NCI-H2029 (cell line): Measurements from ENCODE around the gene CAMTA1.

Source experiments
- DNase-seq: peaks from one replicate; lab custom pipeline; 2025; lab: John Stamatoyannopoulos, UW

The CAMTA1 gene

GRCh38 chr1:7613851-7614205 lies 828.6 kb downstream of the CAMTA1 start:
- DNase-seq, result no peak

GRCh38 chr1:7614576-7615074 lies 829.4 kb downstream of the CAMTA1 start:
- DNase-seq, result no peak

- no peak for DNase-seq
Measured at GRCh38 chr1:7615138-7615537, 829.9 kb downstream of the CAMTA1 start.

- DNase-seq, result no peak
Measured at GRCh38 chr1:7616076-7616832, 831.0 kb downstream of the CAMTA1 start.

- no peak for DNase-seq
Measured at GRCh38 chr1:7616953-7617352, 831.7 kb downstream of the CAMTA1 start.

GRCh38 chr1:7617826-7618225 lies 832.6 kb downstream of the CAMTA1 start:
- no peak for DNase-seq

DNA sequence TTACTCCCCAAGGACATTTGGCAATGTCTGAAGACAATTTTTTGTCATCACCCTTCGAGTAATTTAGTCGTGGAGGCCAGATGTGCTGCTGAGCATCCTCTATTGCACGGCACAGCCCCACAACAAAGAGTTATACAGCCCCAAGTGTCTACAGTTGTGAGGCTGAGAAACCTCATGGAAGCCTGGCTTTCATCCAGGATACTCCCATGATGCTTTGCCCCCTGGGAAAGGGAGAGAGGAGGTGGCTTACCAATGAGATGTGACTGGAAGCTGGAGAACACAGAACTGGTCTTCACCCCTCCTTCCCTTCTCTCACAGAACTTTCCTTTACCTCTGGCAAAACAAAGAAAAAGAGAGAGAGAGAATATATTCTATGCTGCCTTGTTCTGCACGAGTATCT lies 834.9 kb downstream of the CAMTA1 start:
- DNase-seq, result no peak

DNA sequence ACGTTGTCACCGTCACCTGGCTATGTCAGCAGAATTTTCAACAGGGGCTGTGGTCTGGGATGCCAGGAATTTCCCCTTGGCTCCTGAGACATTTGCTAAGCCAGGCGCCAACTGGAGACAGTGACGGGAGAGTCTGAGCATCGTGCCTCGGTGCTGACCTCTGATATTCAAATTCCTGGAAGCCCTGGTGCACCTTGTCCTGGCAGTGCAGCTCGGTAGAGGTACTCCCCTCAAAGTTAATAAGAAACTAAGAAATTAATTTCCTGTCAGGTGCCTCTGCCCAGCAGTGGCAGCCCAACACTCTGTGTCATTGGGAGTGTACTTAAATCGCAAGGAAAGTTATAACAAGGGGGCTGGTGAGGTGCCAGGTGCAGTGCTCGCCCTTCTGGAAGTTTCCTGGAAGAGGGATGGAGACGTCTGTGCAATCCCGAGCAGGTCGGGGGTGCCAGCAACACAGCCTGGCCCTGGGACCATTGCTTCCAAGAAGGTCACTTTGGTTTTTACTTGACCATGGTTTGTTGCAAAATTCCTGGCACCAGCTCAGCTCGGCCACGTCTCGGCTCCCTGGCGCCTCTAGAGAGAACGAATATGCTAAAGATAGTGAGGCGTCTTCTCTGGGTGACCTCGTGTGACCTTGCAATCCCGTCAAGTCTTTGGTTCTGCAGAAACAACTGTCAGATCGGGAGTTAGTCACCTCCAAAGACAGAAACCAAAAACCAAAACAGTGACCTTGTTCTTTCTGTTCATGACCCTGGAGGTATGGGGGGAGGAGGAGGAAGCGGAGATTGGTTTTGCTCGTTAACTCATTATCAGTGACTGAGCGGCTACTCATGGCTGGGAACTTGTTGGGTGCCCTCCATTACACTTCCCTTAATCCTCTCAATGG lies 836.3 kb downstream of the CAMTA1 start:
- DNase-seq, result no peak

DNA sequence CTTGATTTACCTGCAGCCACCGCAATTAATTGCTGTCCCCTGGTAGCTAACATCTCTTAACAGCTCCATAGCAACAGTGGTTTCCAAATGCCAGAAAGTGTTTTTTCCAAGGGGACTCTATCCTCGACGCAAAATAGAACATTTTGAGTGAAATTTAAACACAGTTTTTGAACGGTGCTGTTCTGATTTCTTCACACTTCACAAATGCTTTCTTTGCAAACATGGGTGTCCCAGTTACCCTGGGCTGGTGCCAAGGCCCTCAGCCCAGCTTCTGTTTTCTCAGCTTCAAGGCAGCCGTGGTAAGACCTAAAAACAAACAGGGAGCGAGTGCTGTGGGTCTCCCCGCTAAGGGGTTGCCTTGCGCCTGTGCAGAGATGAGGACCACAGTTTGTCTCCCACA lies 838.6 kb downstream of the CAMTA1 start:
- DNase-seq, result no peak

- DNase-seq, result no peak
Measured at GRCh38 chr1:7624791-7625355, 839.6 kb downstream of the CAMTA1 start.

DNA sequence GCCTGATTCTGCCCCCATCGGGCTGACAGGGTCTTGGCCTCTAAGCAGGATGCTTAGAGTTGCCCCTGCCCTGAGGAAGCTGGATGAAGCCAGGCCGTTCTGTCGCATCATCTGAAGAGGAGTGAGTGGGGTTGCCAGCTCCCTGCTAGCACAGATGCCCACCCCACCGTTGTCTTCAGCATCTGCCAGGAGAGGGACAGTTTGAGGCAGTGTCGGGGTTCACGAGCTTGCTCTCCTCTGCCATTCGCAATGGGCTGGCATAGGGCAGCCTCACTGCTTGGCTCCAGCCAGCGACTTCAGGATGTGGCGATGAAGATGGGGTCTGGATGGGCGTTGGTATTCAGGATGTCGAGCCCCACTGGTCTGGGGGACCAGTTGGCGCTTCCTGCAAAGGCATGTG lies 840.1 kb downstream of the CAMTA1 start:
- DNase-seq, result no peak

DNA sequence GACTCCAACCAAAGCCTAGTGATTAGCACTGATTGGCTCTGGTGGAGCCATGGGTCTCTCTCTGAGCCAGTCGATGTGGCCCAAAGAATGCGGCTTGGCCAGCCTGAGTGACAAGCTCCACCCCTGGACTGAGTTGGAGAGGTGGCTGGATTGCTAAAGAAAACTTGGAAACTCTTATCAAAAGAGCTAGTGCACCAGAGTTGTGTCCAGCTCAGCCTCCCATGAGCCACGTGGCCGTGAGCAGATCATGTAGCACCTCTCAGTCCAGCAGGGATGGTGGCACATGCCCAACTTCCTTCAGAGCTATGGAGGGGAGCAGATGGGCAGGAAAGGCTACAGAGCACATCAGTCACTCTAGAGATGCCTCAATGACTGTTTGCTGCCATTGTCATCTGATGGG lies 843.0 kb downstream of the CAMTA1 start:
- DNase-seq, result no peak

DNA sequence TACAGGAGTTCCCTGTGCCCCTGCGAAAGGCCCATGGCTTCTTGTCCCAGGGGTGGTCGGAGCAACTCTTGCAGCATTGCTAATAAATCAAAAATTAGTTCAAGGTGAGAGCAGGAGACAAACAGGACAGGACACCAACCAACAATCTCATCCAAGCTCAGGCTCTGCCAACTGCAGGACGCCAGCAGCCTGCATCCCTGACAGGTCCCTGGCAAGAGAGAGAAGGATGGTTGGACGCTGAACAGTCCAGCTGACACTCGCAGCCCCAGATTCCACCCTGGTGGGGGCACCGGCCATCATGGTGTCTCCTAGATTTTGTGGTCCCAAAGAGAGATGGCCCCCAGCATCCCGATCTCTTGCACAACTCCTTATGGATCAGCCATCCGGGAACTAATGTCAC lies 843.8 kb downstream of the CAMTA1 start:
- DNase-seq, result no peak

GRCh38 chr1:7629465-7630195 lies 844.4 kb downstream of the CAMTA1 start:
- DNase-seq, result no peak

DNA sequence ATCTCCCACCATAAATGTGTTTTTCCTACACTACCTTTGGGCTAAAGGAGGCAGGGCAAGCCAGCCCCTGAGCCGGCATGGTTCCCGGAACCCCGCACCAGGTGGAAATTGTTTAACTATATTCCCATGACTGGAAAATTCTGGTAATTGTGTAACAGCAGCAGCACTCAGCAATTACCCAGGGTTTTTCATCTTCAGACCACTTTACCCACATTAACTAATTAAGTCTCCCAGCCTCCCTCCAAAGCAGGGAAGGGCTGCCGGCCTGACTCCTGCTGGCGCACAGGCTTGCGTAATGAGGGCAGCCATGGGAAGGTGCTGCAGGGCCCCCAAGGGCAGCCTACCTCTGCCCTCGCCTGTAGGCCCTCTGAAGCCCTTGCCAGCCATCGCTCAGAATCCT lies 845.1 kb downstream of the CAMTA1 start:
- no peak for DNase-seq

GRCh38 chr1:7632176-7632575 lies 846.9 kb downstream of the CAMTA1 start:
- DNase-seq, result no peak

GRCh38 chr1:7632681-7633080 lies 847.4 kb downstream of the CAMTA1 start:
- no peak for DNase-seq

DNA sequence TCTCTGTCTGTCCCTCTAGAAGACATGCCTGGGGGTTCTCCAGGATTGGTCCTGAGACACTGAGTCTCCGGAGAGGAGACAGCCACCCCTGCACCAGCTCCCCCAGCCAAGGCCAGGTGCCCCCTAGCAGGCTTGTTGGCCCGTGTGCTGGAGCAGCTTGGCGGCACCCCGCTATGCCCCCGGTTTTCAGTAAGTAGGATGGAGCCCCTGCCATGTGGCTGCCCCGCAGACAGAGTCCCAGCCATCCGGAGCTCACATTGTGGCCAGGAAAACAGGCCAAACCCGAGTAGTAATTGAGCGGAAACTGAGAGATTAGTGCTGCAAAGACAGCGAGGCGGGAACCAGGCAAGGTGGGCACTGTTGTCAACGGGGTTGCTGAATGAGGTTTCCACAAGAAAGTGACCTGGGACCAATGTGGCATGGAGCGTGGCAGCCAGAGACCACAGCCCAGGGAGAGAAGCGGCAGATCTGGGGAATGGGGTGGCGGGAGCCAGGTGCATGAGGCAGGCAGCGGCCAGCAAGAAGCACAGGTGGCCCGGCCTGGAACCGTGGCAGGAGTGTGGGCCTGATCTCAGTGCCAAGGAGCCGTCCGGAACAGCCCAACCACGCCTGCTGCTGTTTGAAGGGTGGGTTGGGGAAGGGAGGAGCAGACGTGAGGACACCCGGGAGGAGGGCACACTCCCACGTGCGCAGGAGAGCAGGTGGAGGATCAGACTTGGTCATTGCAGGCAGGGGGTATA lies 848.4 kb downstream of the CAMTA1 start:
- no peak for DNase-seq

DNA sequence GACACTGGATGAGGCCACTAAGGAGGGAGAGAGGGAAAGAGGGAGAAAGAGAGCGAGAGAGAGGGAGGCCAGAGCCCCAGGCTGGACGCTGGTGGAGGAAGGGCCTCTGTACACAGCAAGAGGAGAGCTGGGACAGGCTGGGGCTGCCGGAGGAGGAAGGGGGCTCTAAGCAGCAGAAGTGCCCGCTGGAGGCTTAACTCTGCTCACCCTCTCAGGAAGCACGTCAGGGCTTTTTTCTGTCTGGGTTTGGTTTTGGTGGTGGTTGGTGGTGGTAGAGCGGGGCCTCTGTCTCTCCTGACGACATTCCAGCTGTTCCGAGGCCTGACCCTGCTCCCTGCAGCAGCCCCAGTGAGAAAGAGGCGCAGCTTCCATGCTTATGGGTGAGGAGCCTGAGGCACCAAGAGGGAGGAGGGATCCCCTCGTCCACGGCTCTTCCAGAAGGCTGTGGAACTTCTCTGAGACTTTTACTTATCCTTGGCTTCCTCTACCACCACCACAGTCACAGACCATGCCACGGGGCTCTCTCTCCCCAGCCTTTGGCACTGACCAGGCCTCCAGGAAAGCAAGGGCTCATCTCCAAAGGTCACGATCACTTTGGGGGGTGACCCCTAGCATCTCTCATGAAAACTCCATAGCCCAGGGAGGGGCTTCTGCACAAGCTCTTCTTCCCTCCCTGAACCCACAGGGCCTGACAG lies 849.4 kb downstream of the CAMTA1 start:
- no peak for DNase-seq

GRCh38 chr1:7636795-7637526 lies 851.7 kb downstream of the CAMTA1 start:
- DNase-seq, result no peak
